H9 (cell line): ENCODE data around the gene LAP3. TPM values are rescaled to one million over a fixed set of nuclear protein-coding genes. Genes with fewer than 3 reads are reported as not detected.

Experiments
- DNase-seq: peaks from one replicate; pipeline ENCODE4 v3.0.0-alpha.2; 2017
- H2AFZ ChIP-seq: one replicate; pipeline ENCODE4 v1.6.1; 2013; ENCODE audit warnings: mild to moderate bottlenecking, low read length, control low read depth, moderate library complexity
- H2AK5ac ChIP-seq: 2 replicates; pipeline ENCODE4 v1.6.1; 2013; ENCODE audit warnings: low read length, control low read depth, mixed read lengths; ENCODE audit not compliant: insufficient read length
- H2BK120ac ChIP-seq: one replicate; pipeline ENCODE4 v1.6.1; 2013; ENCODE audit warnings: low read depth, mild to moderate bottlenecking, low read length, control low read depth, inconsistent platforms; ENCODE audit not compliant: poor library complexity, severe bottlenecking
- H2BK12ac ChIP-seq: 2 replicates; pipeline ENCODE4 v1.6.1; 2013; ENCODE audit warnings: low read length, control low read depth, mixed read lengths, low read depth; ENCODE audit not compliant: insufficient read length
- H2BK15ac ChIP-seq: 2 replicates; pipeline ENCODE4 v1.6.1; 2013; ENCODE audit warnings: low read depth, low read length, control low read depth
- H2BK20ac ChIP-seq: one replicate; pipeline ENCODE4 v1.6.1; 2013; ENCODE audit warnings: low read depth, mild to moderate bottlenecking, low read length, control low read depth, inconsistent platforms; ENCODE audit not compliant: poor library complexity, severe bottlenecking
- H2BK5ac ChIP-seq: 2 replicates; pipeline ENCODE4 v1.6.1; 2013; ENCODE audit warnings: low read length, control low read depth, mixed read lengths; ENCODE audit not compliant: insufficient read length
- H3K14ac ChIP-seq: 2 replicates; pipeline ENCODE4 v1.6.1; 2013; ENCODE audit warnings: low read length, control low read depth; ENCODE audit not compliant: insufficient read depth
- H3K18ac ChIP-seq: 2 replicates; pipeline ENCODE4 v1.6.1; 2013; ENCODE audit warnings: low read depth, mild to moderate bottlenecking, mixed read lengths, low read length, control low read depth; ENCODE audit not compliant: insufficient read length
- H3K23ac ChIP-seq: 2 replicates; pipeline ENCODE4 v1.6.1; 2013; ENCODE audit warnings: low read length, control low read depth, mixed read lengths, low read depth; ENCODE audit not compliant: insufficient read length
- H3K23me2 ChIP-seq: 2 replicates; pipeline ENCODE4 v1.6.1; 2013; ENCODE audit warnings: low read depth, mild to moderate bottlenecking, mixed read lengths, low read length, control low read depth; ENCODE audit not compliant: insufficient read length, poor library complexity, severe bottlenecking
- H3K27ac ChIP-seq: 2 replicates; pipeline ENCODE4 v1.5.1; 2013; ENCODE audit warnings: low read length, control low read depth, mixed read lengths, low read depth; ENCODE audit not compliant: insufficient read length
- H3K27me3 ChIP-seq: 2 replicates; pipeline ENCODE4 v1.6.1; 2013; ENCODE audit warnings: low read length, control low read depth, inconsistent platforms; ENCODE audit not compliant: insufficient read depth
- H3K4ac ChIP-seq: 2 replicates; pipeline ENCODE4 v1.6.1; 2013; ENCODE audit warnings: low read depth, mild to moderate bottlenecking, control low read depth, inconsistent platforms, low read length, moderate library complexity
- H3K4me1 ChIP-seq: 2 replicates; pipeline ENCODE4 v1.6.1; 2013; ENCODE audit warnings: low read length, control low read depth, inconsistent platforms; ENCODE audit not compliant: insufficient read depth
- H3K4me2 ChIP-seq: 2 replicates; pipeline ENCODE4 v1.6.1; 2013; ENCODE audit warnings: low read length, control low read depth, mixed read lengths; ENCODE audit not compliant: insufficient read length, insufficient read depth
- H3K56ac ChIP-seq: 2 replicates; pipeline ENCODE4 v1.6.1; 2013; ENCODE audit warnings: low read depth, mild to moderate bottlenecking, mixed read lengths, low read length, control low read depth; ENCODE audit not compliant: insufficient read length
- H3K79me1 ChIP-seq: 2 replicates; pipeline ENCODE4 v1.6.1; 2013; ENCODE audit warnings: low read depth, mild to moderate bottlenecking, moderate library complexity, low read length, control low read depth, inconsistent platforms; ENCODE audit not compliant: insufficient read depth, poor library complexity, severe bottlenecking
- H3K79me2 ChIP-seq: 2 replicates; pipeline ENCODE4 v1.6.1; 2013; ENCODE audit warnings: low read length, control low read depth, inconsistent platforms; ENCODE audit not compliant: insufficient read depth
- H3K9ac ChIP-seq: 2 replicates; pipeline ENCODE4 v1.6.1; 2013; ENCODE audit warnings: low read length, control low read depth, mixed read lengths; ENCODE audit not compliant: insufficient read length; ENCODE audit errors: extremely low read depth
- H3K9me3 ChIP-seq: one replicate; pipeline ENCODE4 v1.6.1; 2013; ENCODE audit warnings: low read depth, low read length, inconsistent platforms; ENCODE audit not compliant: control insufficient read depth
- H3T11ph ChIP-seq: one replicate; pipeline ENCODE4 v1.6.1; 2013; ENCODE audit warnings: mild to moderate bottlenecking, low read length, control low read depth, inconsistent platforms
- H4K20me1 ChIP-seq: one replicate; pipeline ENCODE4 v1.6.1; 2013; ENCODE audit not compliant: control insufficient read depth, insufficient read length, insufficient read depth
- H4K5ac ChIP-seq: 2 replicates; pipeline ENCODE4 v1.6.1; 2013; ENCODE audit warnings: low read depth, mild to moderate bottlenecking, mixed read lengths, low read length, control low read depth; ENCODE audit not compliant: insufficient read length
- H4K8ac ChIP-seq: replicated peaks from 2 replicates; pipeline ENCODE4 v1.6.1; 2013; ENCODE audit warnings: low read length, control low read depth, mixed read lengths, low read depth; ENCODE audit not compliant: insufficient read length
- H4K91ac ChIP-seq: 2 replicates; pipeline ENCODE4 v1.6.1; 2013; ENCODE audit warnings: low read depth, mild to moderate bottlenecking, moderate library complexity, mixed read lengths, low read length, control low read depth; ENCODE audit not compliant: insufficient read length
- H3K27ac Mint-ChIP-seq, 3 experiments: 2 replicates in 2 of 3; 3 replicates in 1 of 3; pipeline ENCODE4 v1.8.0; 2020 to 2021; ENCODE audit warnings: mixed read lengths in 3 of 3, mild to moderate bottlenecking in 1 of 3, moderate library complexity in 1 of 3
- H3K27me3 Mint-ChIP-seq: 2 replicates; pipeline ENCODE4 v1.8.0; 2021; ENCODE audit warnings: low read depth, mild to moderate bottlenecking, moderate library complexity, mixed read lengths
- H3K36me3 Mint-ChIP-seq, 3 experiments: 2 replicates in 2 of 3; 3 replicates in 1 of 3; pipeline ENCODE4 v1.8.0; 2020 to 2021; ENCODE audit warnings: low read depth in 3 of 3, mixed read lengths in 3 of 3; ENCODE audit not compliant: insufficient read depth in 1 of 3
- H3K4me1 Mint-ChIP-seq, 2 experiments: 2 replicates each; pipeline ENCODE4 v1.8.0; 2020; ENCODE audit warnings: mixed read lengths in 2 of 2
- H3K4me3 Mint-ChIP-seq, 2 experiments: 2 replicates in 1 of 2; 3 replicates in 1 of 2; pipeline ENCODE4 v1.8.0; 2020 to 2021; ENCODE audit warnings: mild to moderate bottlenecking in 2 of 2, mixed read lengths in 2 of 2, moderate library complexity in 1 of 2
- H3K9me3 Mint-ChIP-seq, 2 experiments: 2 replicates in 1 of 2; 3 replicates in 1 of 2; pipeline ENCODE4 v1.8.0; 2020; ENCODE audit warnings: mild to moderate bottlenecking in 2 of 2, mixed read lengths in 2 of 2, moderate library complexity in 1 of 2
- CTCF ChIP-seq: fragments of 200-600 bp; sonication (generic); conservative IDR thresholded peaks from 3 replicates; pipeline ENCODE4 v1.8.0; 2021; ENCODE audit warnings: antibody characterized with exemption, mild to moderate bottlenecking
- WGBS: extraction: QIAGEN DNeasy Blood & Tissue Kit; methylation state at CpG from one replicate; pipeline ENCODE4 v1.1.7; 2013; ENCODE audit warnings: missing lambda C conversion rate, low lambda C conversion rate, mixed read lengths; ENCODE audit not compliant: insufficient read length; ENCODE audit errors: extremely low coverage; 5-methylcytosine and 5-hydroxymethylcytosine counted together
- total RNA-seq: library from RNA; stranded (reverse); gene quantifications from 2 replicates; pipeline ENCODE4 v1.2.1, GENCODE V29; 2021

LAP3 gene
- total RNA-seq, 1 experiment from 2014 or later: 53.2 TPM

GRCh38 chr4:17535242-17535641, 41.8 kb upstream of the LAP3 start:
- no peak overlapping the region for H2AFZ ChIP-seq
- no CpG with 5 or more reads among the region's 4 CpGs for WGBS

More at GRCh38 chr4:17535242-17535641, 41.8 kb upstream of the LAP3 start:
- Histone ChIP-seq H4K20me1 (no peaks in the 10 kb centered on the region), H3K18ac (no peak overlapping the region), H3K27me3 (no peaks in the 10 kb centered on the region), H2BK15ac (no peak overlapping the region), H2BK5ac (no peak overlapping the region), H3K23ac (no peak overlapping the region), H3K4me1 (no peaks in the 10 kb centered on the region), H3K79me1 (no peaks in the 10 kb centered on the region), H3K23me2 (no peaks in the 10 kb centered on the region), H3K4ac (no peak overlapping the region), H3K9ac (no peak overlapping the region), H2AK5ac (no peak overlapping the region), H4K8ac (no peak overlapping the region), H3K27ac (no peak overlapping the region), H3K79me2 (no peaks in the 10 kb centered on the region), H2BK120ac (no peak overlapping the region), H2BK12ac (no peak overlapping the region), H2BK20ac (no peak overlapping the region), H3K9me3 (no peaks in the 10 kb centered on the region), H4K91ac (no peak overlapping the region), H3T11ph (no peak overlapping the region), H4K5ac (no peak overlapping the region), H3K14ac (no peak overlapping the region), H3K56ac (no peak overlapping the region), H3K4me2 (no peak overlapping the region)
- Mint-ChIP-seq H3K27me3 (peaks cover 11% of the 10 kb centered on the region), H3K4me3 (no peak overlapping the region), H3K27ac (no peak overlapping the region), H3K4me1 (no peaks in the 10 kb centered on the region), H3K9me3 (no peaks in the 10 kb centered on the region), H3K36me3 (no peaks in the 10 kb centered on the region)
- DNase-seq: no peak
- TF ChIP-seq CTCF: no peak
